Measurements from ENCODE around the gene TXNDC2. TPM values are rescaled to one million over a fixed set of nuclear protein-coding genes. Genes with fewer than 3 reads are reported as not detected.
A peak's percentile ranks its signal among the peaks of the same experiment; 100 is the strongest.
"Not testable (repeated sequence)": the region's sequence is repeated elsewhere in the genome, so short reads cannot be mapped to it uniquely, and the experiment has no call there.

The TXNDC2 gene
- total RNA-seq, 1 donor: under 0.01 TPM

GRCh38 chr18:9894454-9895068, 8.8 kb downstream of the TXNDC2 start:
- no peak for DNase-seq (ENCODE audit: low read depth)
- no peak for TF ChIP-seq CTCF (IDR thresholded peaks at IDR 0.05; ENCODE audit: insufficient read depth, low read depth, low read length)
- H3K4me3 ChIP-seq (ENCODE audit: low read depth, low read length): no peak overlapping the region

GRCh38 chr18:9897129-9897528, 11.4 kb downstream of the TXNDC2 start:
- no peak for TF ChIP-seq CTCF (IDR thresholded peaks at IDR 0.05; ENCODE audit: insufficient read depth, low read depth, low read length)
- DNase-seq (ENCODE audit: low read depth): no peak
- H3K4me3 ChIP-seq (ENCODE audit: low read depth, low read length): no peak overlapping the region

GRCh38 chr18:9897787-9898291, 12.1 kb downstream of the TXNDC2 start:
- not testable (repeated sequence) for DNase-seq (ENCODE audit: low read depth); H3K4me3 ChIP-seq (ENCODE audit: low read depth, low read length)

GRCh38 chr18:9898792-9899549, 13.2 kb downstream of the TXNDC2 start:
- no peak overlapping the region for H3K4me3 ChIP-seq (ENCODE audit: low read depth, low read length)
- peak; percentile 91 for DNase-seq (ENCODE audit: low read depth)
- TF ChIP-seq CTCF (IDR thresholded peaks at IDR 0.05; ENCODE audit: insufficient read depth, low read depth, low read length): no peak

- not testable (repeated sequence) for H3K4me3 ChIP-seq (ENCODE audit: low read depth, low read length); DNase-seq (ENCODE audit: low read depth)
Measured at GRCh38 chr18:9899550-9899930, 13.8 kb downstream of the TXNDC2 start.

- no peak for DNase-seq (ENCODE audit: low read depth)
- no peak overlapping the region for H3K4me3 ChIP-seq (ENCODE audit: low read depth, low read length)
- no peak for TF ChIP-seq CTCF (IDR thresholded peaks at IDR 0.05; ENCODE audit: insufficient read depth, low read depth, low read length)
Measured at GRCh38 chr18:9900699-9901098, 14.9 kb downstream of the TXNDC2 start.

- H3K4me3 ChIP-seq (ENCODE audit: low read depth, low read length): no peak overlapping the region
- TF ChIP-seq CTCF (IDR thresholded peaks at IDR 0.05; ENCODE audit: insufficient read depth, low read depth, low read length): no peak
- DNase-seq (ENCODE audit: low read depth): no peak
Measured at GRCh38 chr18:9901377-9901776, 15.6 kb downstream of the TXNDC2 start.

GRCh38 chr18:9902264-9902663, 16.5 kb downstream of the TXNDC2 start:
- not testable (repeated sequence) for H3K4me3 ChIP-seq (ENCODE audit: low read depth, low read length); DNase-seq (ENCODE audit: low read depth)
